HFF-Myc (cell line): ENCODE results near the gene TEX29.

Experiments
- DNase-seq: peaks from one replicate; pipeline ENCODE4 v3.0.0-alpha.2; 2011; ENCODE audit warnings: low read depth; ENCODE audit errors: extremely low read depth
- H3K4me3 ChIP-seq: replicated peaks from 2 replicates; pipeline ENCODE4 v1.5.1; 2011; ENCODE audit warnings: low read depth, mild to moderate bottlenecking, control low read depth, low read length
- CTCF ChIP-seq: IDR thresholded peaks from 2 replicates; pipeline ENCODE4 v1.5.1; 2012; ENCODE audit warnings: mild to moderate bottlenecking, low read depth, low read length, control low read depth; ENCODE audit errors: missing control alignments

The TEX29 gene

GRCh38 chr13:111384441-111385182 lies 64.2 kb downstream of the TEX29 start:
- no peak for DNase-seq
- no peak for TF ChIP-seq CTCF
- H3K4me3 ChIP-seq, result no peak overlapping the region

- no peak for DNase-seq
- no peak overlapping the region for H3K4me3 ChIP-seq
- TF ChIP-seq CTCF, result no peak
Observed at GRCh38 chr13:111385183-111385857, 64.9 kb downstream of the TEX29 start.

GRCh38 chr13:111387026-111387871 lies 66.8 kb downstream of the TEX29 start:
- no peak for DNase-seq
- TF ChIP-seq CTCF, result no peak
- no peak overlapping the region for H3K4me3 ChIP-seq

- H3K4me3 ChIP-seq, result no peak overlapping the region
- no peak for TF ChIP-seq CTCF
- DNase-seq, result no peak
Observed at GRCh38 chr13:111387945-111388600, 67.6 kb downstream of the TEX29 start.

- no peak for TF ChIP-seq CTCF
- no peak overlapping the region for H3K4me3 ChIP-seq
- no peak for DNase-seq
Observed at GRCh38 chr13:111388851-111389500, 68.5 kb downstream of the TEX29 start.
